Kidney (tissue), 14 donors: ENCODE data around the gene BYSL. TPM values are rescaled to one million over a fixed set of nuclear protein-coding genes. Genes with fewer than 3 reads are reported as not detected.

Source experiments
- DNase-seq, 5 donors: peaks; one replicate each; pipeline ENCODE4 v3.0.0-alpha.2; 2013 to 2020
- FAIRE-seq: peaks from 2 replicates; lab custom pipeline; 2012; peaks lifted over from hg19 to GRCh38; lab: Jason Lieb, UNC
- H3K27ac ChIP-seq, 2 donors: one replicate each; pipeline ENCODE4 v1.7.0; 2013; ENCODE audit warnings: low read depth in 2 of 2, low read length in 2 of 2, inconsistent platforms in 1 of 2
- H3K27me3 ChIP-seq: one replicate; pipeline ENCODE4 v1.7.1; 2013; ENCODE audit warnings: low read length, inconsistent platforms; ENCODE audit not compliant: control insufficient read depth, insufficient read depth
- H3K36me3 ChIP-seq, 3 donors: one replicate each; pipeline versions ENCODE4 v1.7.0 to v1.7.1; 2013; ENCODE audit warnings: low read length in 3 of 3, control low read depth in 1 of 3, inconsistent platforms in 1 of 3; ENCODE audit not compliant: insufficient read depth in 3 of 3, control insufficient read depth in 2 of 3
- H3K4me1 ChIP-seq, 3 donors: one replicate each; pipeline versions ENCODE4 v1.7.0 to v1.7.1; 2013; ENCODE audit warnings: low read length in 3 of 3, inconsistent platforms in 1 of 3, low read depth in 1 of 3; ENCODE audit not compliant: control insufficient read depth in 2 of 3, insufficient read depth in 2 of 3
- H3K4me3 ChIP-seq, 3 donors: one replicate each; pipeline versions ENCODE4 v1.7.0 to v1.8.1; 2013; ENCODE audit warnings: low read length in 3 of 3, control low read depth in 1 of 3, inconsistent platforms in 1 of 3
- H3K9ac ChIP-seq, 3 donors: one replicate each; pipeline versions ENCODE4 v1.7.0 to v1.7.1; 2013; ENCODE audit warnings: low read length in 3 of 3, control low read depth in 1 of 3, inconsistent platforms in 1 of 3
- H3K9me3 ChIP-seq, 3 donors: one replicate each; pipeline versions ENCODE4 v1.7.0 to v1.7.1; 2013; ENCODE audit warnings: low read length in 3 of 3, control low read depth in 1 of 3, inconsistent platforms in 1 of 3; ENCODE audit not compliant: control insufficient read depth in 2 of 3, insufficient read depth in 1 of 3
- CTCF ChIP-seq: IDR thresholded peaks from 3 replicates; pipeline ENCODE4 v1.5.1; 2012; ENCODE audit warnings: mild to moderate bottlenecking, moderate library complexity, borderline replicate concordance; ENCODE audit not compliant: insufficient read depth; ENCODE audit errors: extremely low read depth
- intact Hi-C: fragments of 100-400 bp; cut with DNase I; formaldehyde crosslinking; loops from one replicate; pipeline ENCODE4 v1.11.1; 2022
- polyA plus RNA-seq: library from polyadenylated mRNA; stranded (reverse); fragments of 350-450 nt; fragmentation: Illumina TruSeq; extraction: RNeasy Lipid Tissue Mini Kit (QIAGEN cat#74804); gene quantifications from one replicate; pipeline ENCODE4 v1.2.3, GENCODE V29; 2014; ENCODE audit warnings: low read depth, low replicate concordance; ENCODE audit not compliant: insufficient read depth
- total RNA-seq: library from RNA; stranded (reverse); fragmentation: NEBNext Ultra II Directional; extraction: Animal tissue kit (Norgen Biotek cat#: 25700); gene quantifications from one replicate; pipeline ENCODE4 v1.2.1, GENCODE V29; 2021
- donor health status: control.
- donor health status: control.
- donor health status: control.
- donor health status: control.
- donor health status: control.
- donor health status: DM: yes; HTN: yes; CAD: no.
- donor health status: Normal renal cell carcinoma (clear cell type).

BYSL gene
- total and polyA plus RNA-seq, 2 donors from 2014 or later = 10.1 to 14.3 TPM

- Histone ChIP-seq H3K9ac (no peak overlapping the region), H3K4me1 (peaks cover 4 to 20% (median 5%) of the 10 kb centered on the region in 3 donors), H3K27me3 (no peaks in the 10 kb centered on the region), H3K27ac (no peak overlapping the region), H3K36me3 (peaks cover 5 to 46% (median 27%) of the 10 kb centered on the region in 3 donors), H3K4me3 (no peak overlapping the region), H3K9me3 (no peaks in the 10 kb centered on the region)
- FAIRE-seq (no peak), DNase-seq (no peak)
- TF ChIP-seq CTCF = no peak
- intact Hi-C loops = loop anchor here (10.0 kb wide), 1 partner anchor 109 kb away; no protein-coding TSS in a partner anchor
Observed at GRCh38 chr6:41935685-41936072, 14.4 kb downstream of the BYSL start.

GRCh38 chr6:41936073-41936837, 15.0 kb downstream of the BYSL start:
- Histone ChIP-seq H3K27ac (no peak overlapping the region), H3K9ac (no peak overlapping the region), H3K27me3 (no peaks in the 10 kb centered on the region), H3K36me3 (peaks cover 5 to 40% (median 24%) of the 10 kb centered on the region in 3 donors), H3K9me3 (no peaks in the 10 kb centered on the region), H3K4me3 (no peak overlapping the region), H3K4me1 (peaks cover 4 to 21% (median 5%) of the 10 kb centered on the region in 3 donors)
- TF ChIP-seq CTCF = peak; percentile 73
- FAIRE-seq (no peak), DNase-seq (peak; percentile 56 to 82 (median 74))
- intact Hi-C loops = loop anchor here (10.0 kb wide), 1 partner anchor 109 kb away; no protein-coding TSS in a partner anchor

- Histone ChIP-seq H3K36me3 (peaks cover 3 to 32% (median 13%) of the 10 kb centered on the region in 3 donors), H3K27me3 (no peaks in the 10 kb centered on the region), H3K4me1 (peaks cover 8 to 24% (median 9%) of the 10 kb centered on the region in 3 donors), H3K9ac (no peak overlapping the region), H3K27ac (no peak overlapping the region), H3K4me3 (no peak overlapping the region), H3K9me3 (no peaks in the 10 kb centered on the region)
- TF ChIP-seq CTCF = no peak
- DNase-seq = no peak
- intact Hi-C loops = loop anchor here (10.0 kb wide), 1 partner anchor 107 kb away; no protein-coding TSS in a partner anchor
- no peak for FAIRE-seq
Observed at GRCh38 chr6:41937472-41937860, 16.2 kb downstream of the BYSL start.
